GM12865 (cell line): ENCODE results near the gene THBS2.

Experiments
- DNase-seq: peaks from one replicate; pipeline ENCODE4 v3.0.0; 2010; ENCODE audit warnings: low read depth
- H3K4me3 ChIP-seq: 2 replicates; pipeline ENCODE4 v1.5.1; 2011; ENCODE audit warnings: mild to moderate bottlenecking, low read depth, low read length, control low read depth
- TF ChIP-seq, protein P1 (sequence below): IDR thresholded peaks from 2 replicates; pipeline ENCODE4 v1.5.1; 2011; ENCODE audit warnings: low read length, control low read depth, low read depth, inconsistent platforms; ENCODE audit not compliant: insufficient read depth; ENCODE audit errors: missing control alignments

The THBS2 gene

GRCh38 chr6:169167581-169168301 is 85.9 kb downstream of the THBS2 start:
- no peak for DNase-seq
- no peak overlapping the region for H3K4me3 ChIP-seq
- TF ChIP-seq, protein P1, sequence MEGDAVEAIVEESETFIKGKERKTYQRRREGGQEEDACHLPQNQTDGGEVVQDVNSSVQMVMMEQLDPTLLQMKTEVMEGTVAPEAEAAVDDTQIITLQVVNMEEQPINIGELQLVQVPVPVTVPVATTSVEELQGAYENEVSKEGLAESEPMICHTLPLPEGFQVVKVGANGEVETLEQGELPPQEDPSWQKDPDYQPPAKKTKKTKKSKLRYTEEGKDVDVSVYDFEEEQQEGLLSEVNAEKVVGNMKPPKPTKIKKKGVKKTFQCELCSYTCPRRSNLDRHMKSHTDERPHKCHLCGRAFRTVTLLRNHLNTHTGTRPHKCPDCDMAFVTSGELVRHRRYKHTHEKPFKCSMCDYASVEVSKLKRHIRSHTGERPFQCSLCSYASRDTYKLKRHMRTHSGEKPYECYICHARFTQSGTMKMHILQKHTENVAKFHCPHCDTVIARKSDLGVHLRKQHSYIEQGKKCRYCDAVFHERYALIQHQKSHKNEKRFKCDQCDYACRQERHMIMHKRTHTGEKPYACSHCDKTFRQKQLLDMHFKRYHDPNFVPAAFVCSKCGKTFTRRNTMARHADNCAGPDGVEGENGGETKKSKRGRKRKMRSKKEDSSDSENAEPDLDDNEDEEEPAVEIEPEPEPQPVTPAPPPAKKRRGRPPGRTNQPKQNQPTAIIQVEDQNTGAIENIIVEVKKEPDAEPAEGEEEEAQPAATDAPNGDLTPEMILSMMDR = no peak

GRCh38 chr6:169166896-169167580 is 86.6 kb downstream of the THBS2 start:
- no peak overlapping the region for H3K4me3 ChIP-seq
- TF ChIP-seq, protein P1 = no peak
- DNase-seq = no peak
